GM19467 (cell line): Measurements from ENCODE around the gene RUSF1.
"Not testable (repeated sequence)": the region's sequence is repeated elsewhere in the genome, so short reads cannot be mapped to it uniquely, and the experiment has no call there.

Experiments used
- ATAC-seq: cut with Tn5 transposase; IDR thresholded peaks from one replicate; pipeline ENCODE4 v1.9.1; 2021; ENCODE audit warnings: mild to moderate bottlenecking, moderate library complexity; ENCODE audit not compliant: unreplicated experiment

Gene RUSF1

GRCh38 chr16:31507929-31508705 is at the start of gene RUSF1:
Gene RUSF1, minus strand, starts transcription at chr16:31508391. Its CDS starts 18 bp downstream, at chr16:31508373.
- ATAC-seq: peak; percentile 92

GRCh38 chr16:31542763-31543162 is 34.6 kb upstream of the RUSF1 start:
- ATAC-seq: no peak

DNA sequence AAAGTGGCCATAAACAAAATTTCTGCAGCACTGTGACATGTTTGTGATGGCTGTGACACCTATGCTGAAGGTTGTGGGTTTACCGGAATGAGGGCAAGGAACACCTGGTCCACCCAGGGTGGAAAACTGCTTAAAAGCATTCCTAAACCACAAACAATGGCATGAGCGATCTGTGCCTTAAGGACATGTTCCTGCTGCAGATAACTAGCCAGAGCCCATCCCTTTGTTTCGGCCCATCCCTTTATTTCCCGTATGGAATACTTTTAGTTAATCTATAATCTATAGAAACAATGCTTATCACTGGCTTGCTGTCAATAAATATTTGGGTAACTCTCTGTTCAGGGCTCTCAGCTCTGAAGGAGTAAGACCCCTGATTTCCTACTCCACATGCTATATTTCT is 31.6 kb upstream of the RUSF1 start:
- not testable (repeated sequence) for ATAC-seq

DNA sequence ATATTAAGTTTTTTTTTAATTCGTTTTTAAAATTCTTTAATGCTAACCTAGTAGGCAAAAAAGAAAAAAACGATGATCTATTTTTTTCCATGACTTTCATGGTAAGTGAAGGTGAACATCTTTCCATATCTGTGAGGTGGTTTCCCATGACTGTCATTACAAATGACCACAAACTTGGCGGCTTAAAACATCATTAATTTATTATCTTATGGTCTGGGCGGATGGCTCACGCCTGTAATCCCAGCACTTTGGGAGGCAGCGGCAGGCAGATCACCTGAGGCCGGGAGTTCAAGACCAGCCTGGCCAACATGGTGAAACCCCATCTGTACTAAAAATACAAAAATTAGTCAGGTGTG is 30.0 kb upstream of the RUSF1 start:
- not testable (repeated sequence) for ATAC-seq

GRCh38 chr16:31537362-31538242 is 29.4 kb upstream of the RUSF1 start:
- ATAC-seq: no peak

- ATAC-seq: no peak
These were observed 28.7 kb upstream of the RUSF1 start for GRCh38 chr16:31536804-31537361.

DNA sequence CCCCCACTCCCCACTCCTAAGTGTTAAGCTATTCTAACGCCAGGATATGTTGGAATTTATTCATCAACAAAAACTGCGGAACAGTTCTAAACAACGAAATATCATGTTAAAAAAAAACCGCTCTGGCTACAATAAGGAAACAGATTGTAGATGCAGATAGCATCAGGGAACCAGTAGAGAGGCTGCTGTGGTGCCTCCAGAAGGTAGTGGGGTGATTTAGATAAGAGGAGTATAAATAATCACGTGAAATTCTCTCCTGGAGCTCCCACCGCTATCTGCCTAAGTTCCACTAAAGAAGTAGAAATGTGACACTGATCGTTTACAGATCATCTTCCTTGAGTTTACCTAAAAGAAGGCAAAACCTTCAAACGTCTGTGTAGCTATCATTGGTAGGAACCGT is 27.5 kb upstream of the RUSF1 start:
- no peak for ATAC-seq

GRCh38 chr16:31532896-31533295 is 24.7 kb upstream of the RUSF1 start:
- no peak for ATAC-seq

- ATAC-seq: no peak
These were observed 23.9 kb upstream of the RUSF1 start for GRCh38 chr16:31532120-31532519.

GRCh38 chr16:31531096-31531495 is 22.9 kb upstream of the RUSF1 start:
- ATAC-seq: no peak

DNA sequence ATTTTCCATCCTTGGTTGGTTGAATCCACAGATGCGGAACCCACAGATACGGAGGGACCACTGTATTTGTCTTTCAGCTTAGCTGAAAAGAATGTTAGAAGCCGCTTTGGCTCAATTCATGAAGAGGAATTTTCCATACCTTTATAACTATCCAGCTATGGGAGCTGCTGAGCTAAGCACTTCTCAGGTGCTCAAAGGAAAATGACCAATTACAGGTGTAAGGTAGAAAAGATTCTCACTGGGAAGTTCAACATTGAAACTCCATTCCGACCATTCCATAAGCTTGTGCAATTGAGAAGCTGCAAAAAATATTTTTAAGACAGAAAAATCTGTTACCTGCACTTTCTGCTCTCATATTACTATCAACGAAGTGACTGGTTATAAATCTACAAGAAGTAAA is 22.2 kb upstream of the RUSF1 start:
- no peak for ATAC-seq

- ATAC-seq: no peak
These were observed 21.7 kb upstream of the RUSF1 start for GRCh38 chr16:31529937-31530312.

DNA sequence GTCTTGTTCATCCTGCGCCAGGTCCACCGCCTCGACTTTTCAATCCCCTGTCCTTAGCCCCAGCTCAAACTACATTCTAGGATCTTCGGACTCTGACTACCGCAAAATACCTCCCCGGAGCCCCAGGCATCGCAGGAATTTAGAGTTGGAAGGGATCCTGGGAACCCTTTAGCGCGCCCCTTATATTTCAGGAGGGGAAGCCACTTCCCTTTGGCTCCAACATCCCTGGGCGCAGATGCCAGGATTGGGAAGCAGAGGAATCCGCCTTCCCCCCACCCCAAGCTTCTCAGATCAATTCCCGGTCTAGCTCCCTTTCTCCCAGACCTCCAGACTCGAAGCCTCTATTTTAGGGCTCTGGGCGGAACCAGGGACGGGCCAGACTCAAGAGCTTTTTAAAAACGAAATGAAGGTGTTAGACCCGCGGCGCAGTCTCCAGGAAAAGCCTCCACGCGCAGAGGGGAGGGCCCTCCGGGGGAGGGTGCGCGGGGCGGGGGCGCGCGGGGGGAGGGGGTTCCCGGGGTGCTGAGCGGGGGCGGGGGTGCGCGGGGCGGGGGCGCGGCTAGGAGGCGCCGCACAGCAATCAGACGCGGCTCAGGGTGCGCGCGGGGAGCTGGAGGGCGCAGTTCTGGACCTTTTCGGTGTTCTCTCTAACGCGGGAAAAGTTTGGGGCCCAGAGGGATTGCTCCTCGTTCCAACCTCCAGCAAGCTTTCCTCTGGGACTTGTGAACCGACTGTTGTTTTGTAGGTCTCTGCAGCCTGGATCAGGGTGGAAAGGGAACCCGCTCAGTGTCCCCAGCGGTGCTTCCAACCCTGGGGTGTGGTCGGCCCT is 21.1 kb upstream of the RUSF1 start:
- ATAC-seq: no peak

DNA sequence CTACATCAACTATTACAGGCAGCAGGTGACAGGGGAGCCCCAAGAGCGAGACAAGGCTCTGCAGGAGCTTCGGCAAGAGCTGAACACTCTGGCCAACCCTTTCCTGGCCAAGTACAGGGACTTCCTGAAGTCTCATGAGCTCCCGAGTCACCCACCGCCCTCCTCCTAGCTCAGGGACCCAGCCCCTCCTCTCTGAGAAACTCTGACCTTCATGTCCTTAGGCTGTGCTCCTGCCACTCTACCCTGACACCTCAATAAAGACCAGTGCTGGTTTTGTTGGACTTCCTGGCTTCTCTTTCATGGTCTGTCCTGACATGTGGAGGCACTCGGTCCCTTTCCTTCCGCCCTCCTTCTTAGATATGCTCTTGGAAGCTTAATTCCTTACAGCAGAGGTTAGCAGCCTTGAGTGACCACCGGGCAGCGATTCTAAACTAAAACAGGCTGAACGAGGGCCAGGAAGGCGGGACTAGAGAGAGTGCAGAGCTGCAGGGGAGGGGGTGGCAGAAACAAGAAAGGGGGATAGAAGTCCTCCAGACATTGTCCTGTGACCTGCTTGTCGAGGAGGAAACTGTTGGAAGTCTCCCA is 20.4 kb upstream of the RUSF1 start:
- ATAC-seq: no peak

DNA sequence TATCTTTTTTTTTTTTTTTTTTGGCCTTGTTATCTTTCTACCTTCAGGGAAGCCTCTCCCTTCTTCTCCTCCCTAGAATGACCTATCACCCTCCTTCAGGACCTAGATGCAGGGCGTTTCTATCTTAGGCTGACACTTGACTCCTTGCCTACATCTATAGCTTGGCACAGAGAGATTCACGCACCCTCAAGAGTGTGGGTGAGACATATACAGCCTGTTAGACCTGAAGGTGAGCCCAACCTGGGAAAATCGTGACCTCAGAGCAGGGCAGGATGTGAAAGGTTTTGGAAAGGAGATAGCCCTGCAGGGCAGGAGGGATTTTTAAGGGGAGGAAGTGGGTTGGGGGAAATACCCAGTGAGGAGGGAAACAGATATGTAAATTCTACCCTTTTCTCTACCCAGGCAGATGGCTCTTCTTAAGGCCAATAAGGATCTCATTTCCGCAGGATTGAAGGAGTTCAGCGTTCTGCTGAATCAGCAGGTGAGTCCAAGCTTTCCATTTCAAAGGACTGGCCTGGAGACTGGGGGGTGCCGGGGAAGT is 19.6 kb upstream of the RUSF1 start, which contains the start of gene AHSP:
Gene AHSP (plus strand): TSS at position 167 of the 541 bp plus-strand sequence. CDS start 240 bp downstream, at position 407.
- no peak for ATAC-seq

DNA sequence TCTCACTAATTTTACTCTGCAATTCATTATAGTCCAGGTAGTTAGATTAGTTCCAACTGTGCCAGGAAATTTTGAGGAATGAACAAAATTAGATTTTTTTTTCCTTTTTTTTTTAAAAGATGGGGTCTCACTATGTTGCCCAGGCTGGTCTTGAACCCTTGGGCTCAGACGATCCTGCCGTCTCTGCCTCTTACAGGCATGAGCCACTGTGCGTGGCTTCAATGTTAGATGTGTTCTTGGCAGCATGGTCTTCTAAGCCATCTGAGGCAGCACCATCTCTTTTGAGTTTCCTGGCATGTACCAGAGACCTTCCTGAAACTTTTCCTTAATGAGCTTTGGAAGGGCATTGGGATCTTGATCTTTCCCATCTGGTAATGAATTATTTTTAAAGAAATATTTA is 16.9 kb upstream of the RUSF1 start:
- ATAC-seq: no peak

DNA sequence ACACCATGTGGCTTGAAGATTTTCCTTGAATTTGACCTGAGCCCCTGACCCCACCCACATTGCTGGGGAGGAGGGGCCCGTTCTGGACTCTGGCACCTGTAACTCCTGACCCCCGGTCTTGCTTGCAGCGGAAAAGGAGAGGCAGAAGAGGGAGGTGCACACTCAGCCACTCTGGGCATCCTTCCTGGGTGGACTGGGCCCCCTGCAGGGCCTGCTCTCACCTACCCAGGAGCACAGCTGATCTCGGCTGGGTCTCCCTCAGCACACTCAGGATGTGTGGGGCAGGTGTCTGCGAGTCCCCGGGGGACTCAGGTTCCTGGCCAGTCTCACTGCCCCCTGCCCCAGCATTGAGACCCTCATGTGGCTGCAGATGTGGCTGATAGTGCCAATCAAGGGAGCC is 15.6 kb upstream of the RUSF1 start:
- not testable (repeated sequence) for ATAC-seq

DNA sequence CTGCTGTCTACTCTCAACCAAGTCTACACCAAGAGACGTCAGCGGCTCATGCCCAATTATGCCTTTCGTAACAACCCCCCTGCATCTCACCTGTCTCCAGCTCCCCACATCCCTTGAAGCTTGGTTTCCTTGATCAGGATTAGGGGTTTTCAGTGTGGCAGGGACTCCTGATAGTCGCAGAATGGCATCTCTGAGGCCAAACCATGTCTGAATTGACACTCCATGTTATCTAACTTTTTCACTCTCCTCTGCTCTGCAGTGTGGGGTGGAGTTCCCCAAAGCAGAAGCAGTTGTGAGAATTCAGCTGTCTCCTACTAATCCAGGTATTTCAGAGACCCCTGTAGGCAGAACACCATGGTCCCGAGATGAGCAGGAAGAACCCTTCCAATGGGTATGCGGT is 13.9 kb upstream of the RUSF1 start:
- no peak for ATAC-seq

GRCh38 chr16:31521368-31521767 is 13.2 kb upstream of the RUSF1 start:
- ATAC-seq: no peak

GRCh38 chr16:31519759-31520431 is 11.7 kb upstream of the RUSF1 start:
- no peak for ATAC-seq
